Measurements from ENCODE around the gene TBC1D30.

DNA sequence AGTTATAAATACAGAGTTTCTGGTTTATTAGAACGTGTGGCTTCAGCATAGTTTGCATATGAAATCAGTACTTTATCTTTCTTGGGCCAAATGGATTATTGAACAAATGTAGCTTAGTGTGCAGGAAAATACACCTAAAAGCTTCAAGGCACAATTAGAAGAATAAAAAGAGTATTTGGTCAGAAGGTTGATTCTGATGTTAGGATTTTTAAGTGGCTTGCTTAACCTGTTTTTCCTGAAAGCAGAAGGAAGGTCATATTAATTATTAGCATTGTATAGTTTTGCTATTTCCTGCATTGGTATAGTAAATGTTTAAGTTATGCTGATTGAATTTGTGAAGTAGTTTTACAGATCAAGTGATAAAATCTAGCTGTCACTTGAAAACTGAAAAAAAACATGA is 34.3 kb upstream of the TBC1D30 start:
- TF ChIP-seq, protein P1, sequence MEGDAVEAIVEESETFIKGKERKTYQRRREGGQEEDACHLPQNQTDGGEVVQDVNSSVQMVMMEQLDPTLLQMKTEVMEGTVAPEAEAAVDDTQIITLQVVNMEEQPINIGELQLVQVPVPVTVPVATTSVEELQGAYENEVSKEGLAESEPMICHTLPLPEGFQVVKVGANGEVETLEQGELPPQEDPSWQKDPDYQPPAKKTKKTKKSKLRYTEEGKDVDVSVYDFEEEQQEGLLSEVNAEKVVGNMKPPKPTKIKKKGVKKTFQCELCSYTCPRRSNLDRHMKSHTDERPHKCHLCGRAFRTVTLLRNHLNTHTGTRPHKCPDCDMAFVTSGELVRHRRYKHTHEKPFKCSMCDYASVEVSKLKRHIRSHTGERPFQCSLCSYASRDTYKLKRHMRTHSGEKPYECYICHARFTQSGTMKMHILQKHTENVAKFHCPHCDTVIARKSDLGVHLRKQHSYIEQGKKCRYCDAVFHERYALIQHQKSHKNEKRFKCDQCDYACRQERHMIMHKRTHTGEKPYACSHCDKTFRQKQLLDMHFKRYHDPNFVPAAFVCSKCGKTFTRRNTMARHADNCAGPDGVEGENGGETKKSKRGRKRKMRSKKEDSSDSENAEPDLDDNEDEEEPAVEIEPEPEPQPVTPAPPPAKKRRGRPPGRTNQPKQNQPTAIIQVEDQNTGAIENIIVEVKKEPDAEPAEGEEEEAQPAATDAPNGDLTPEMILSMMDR (IDR thresholded peaks at IDR 0.05; ENCODE audit: low read depth, low read length) = no peak
- TF ChIP-seq EZH2phosphoT487 (IDR thresholded peaks at IDR 0.05; ENCODE audit: low read depth) = no peak

Data from OCI-LY3 (cell line).